Glutamatergic neuron (in vitro differentiated cells): Measurements from ENCODE around the gene SLBP. TPM values are rescaled to one million over a fixed set of nuclear protein-coding genes. Genes with fewer than 3 reads are reported as not detected.

ENCODE experiments used
- DNase-seq: peaks from one replicate; pipeline ENCODE4 v3.0.0; 2022
- H3K27ac Mint-ChIP-seq: one replicate; pipeline ENCODE4 v1.8.0; 2020; ENCODE audit warnings: mild to moderate bottlenecking, mixed read lengths, inconsistent platforms; ENCODE audit not compliant: unreplicated experiment
- H3K27me3 Mint-ChIP-seq: one replicate; pipeline ENCODE4 v1.8.0; 2020; ENCODE audit warnings: mild to moderate bottlenecking, moderate library complexity, mixed read lengths, inconsistent platforms; ENCODE audit not compliant: unreplicated experiment
- H3K36me3 Mint-ChIP-seq: one replicate; pipeline ENCODE4 v1.8.0; 2020; ENCODE audit warnings: mild to moderate bottlenecking, mixed read lengths, inconsistent platforms; ENCODE audit not compliant: unreplicated experiment
- H3K4me1 Mint-ChIP-seq: one replicate; pipeline ENCODE4 v1.8.0; 2020; ENCODE audit warnings: mild to moderate bottlenecking, low read depth, mixed read lengths, inconsistent platforms; ENCODE audit not compliant: unreplicated experiment
- H3K4me3 Mint-ChIP-seq: one replicate; pipeline ENCODE4 v1.8.0; 2020; ENCODE audit warnings: mild to moderate bottlenecking, mixed read lengths, inconsistent platforms; ENCODE audit not compliant: unreplicated experiment
- H3K9me3 Mint-ChIP-seq: one replicate; pipeline ENCODE4 v1.8.0; 2020; ENCODE audit warnings: mild to moderate bottlenecking, moderate library complexity, mixed read lengths, inconsistent platforms; ENCODE audit not compliant: unreplicated experiment
- total RNA-seq: library from RNA; stranded (reverse); fragmentation: NEBNext Ultra II Directional; extraction: Animal tissue kit (Norgen Biotek cat#: 25700); gene quantifications from one replicate; pipeline ENCODE4 v1.2.1, GENCODE V29; 2021; ENCODE audit not compliant: unreplicated experiment
- TF ChIP-seq, protein P1 (sequence below): fragments of 200-600 bp; sonication (generic); IDR thresholded peaks from one replicate; pipeline ENCODE4 v1.5.0; 2021; ENCODE audit not compliant: partially characterized antibody, unreplicated experiment

The SLBP gene
- total RNA-seq, 1 donor from 2014 or later: 25.0 TPM

DNA sequence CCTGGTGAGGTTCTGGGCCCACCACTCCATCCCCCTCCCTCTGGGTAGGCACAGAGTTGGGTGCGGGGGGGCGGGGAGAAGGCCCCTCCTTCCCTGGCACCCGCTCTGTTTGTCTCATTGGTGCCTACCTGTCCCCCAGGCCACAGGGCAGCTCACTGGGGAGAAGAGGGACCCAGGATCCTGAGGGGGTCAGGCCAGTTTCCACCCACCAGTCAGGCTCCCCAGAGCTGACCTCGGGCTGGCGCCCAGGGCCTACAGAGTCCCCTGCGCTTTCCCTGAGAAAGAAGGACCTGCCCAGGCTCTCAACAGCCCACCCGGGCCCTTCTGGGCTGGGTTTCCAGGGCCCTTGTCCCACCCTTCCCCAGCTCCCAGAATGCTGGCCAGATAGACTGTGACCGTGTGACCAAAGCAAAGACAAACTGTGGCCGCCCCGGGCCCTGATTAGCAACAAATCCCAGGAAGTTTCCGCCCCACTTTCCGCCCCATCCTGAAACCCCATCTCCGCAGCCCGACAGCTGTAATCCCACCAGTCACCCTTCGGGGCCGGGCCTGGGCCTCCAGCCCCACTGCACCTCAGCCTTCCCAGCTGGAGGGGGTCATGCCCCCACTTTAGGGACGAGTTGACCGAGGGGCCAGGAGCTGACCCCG is 47.2 kb upstream of the SLBP start:
- H3K9me3 Mint-ChIP-seq: peaks cover 3% of the 10 kb centered on the region
- TF ChIP-seq, protein P1, sequence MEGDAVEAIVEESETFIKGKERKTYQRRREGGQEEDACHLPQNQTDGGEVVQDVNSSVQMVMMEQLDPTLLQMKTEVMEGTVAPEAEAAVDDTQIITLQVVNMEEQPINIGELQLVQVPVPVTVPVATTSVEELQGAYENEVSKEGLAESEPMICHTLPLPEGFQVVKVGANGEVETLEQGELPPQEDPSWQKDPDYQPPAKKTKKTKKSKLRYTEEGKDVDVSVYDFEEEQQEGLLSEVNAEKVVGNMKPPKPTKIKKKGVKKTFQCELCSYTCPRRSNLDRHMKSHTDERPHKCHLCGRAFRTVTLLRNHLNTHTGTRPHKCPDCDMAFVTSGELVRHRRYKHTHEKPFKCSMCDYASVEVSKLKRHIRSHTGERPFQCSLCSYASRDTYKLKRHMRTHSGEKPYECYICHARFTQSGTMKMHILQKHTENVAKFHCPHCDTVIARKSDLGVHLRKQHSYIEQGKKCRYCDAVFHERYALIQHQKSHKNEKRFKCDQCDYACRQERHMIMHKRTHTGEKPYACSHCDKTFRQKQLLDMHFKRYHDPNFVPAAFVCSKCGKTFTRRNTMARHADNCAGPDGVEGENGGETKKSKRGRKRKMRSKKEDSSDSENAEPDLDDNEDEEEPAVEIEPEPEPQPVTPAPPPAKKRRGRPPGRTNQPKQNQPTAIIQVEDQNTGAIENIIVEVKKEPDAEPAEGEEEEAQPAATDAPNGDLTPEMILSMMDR: no peak
- peaks cover 1% of the 10 kb centered on the region for H3K27me3 Mint-ChIP-seq
- no peak overlapping the region for H3K27ac Mint-ChIP-seq
- no peak overlapping the region for H3K4me3 Mint-ChIP-seq
- H3K4me1 Mint-ChIP-seq: no peaks in the 10 kb centered on the region
- H3K36me3 Mint-ChIP-seq: no peaks in the 10 kb centered on the region
- DNase-seq: no peak

DNA sequence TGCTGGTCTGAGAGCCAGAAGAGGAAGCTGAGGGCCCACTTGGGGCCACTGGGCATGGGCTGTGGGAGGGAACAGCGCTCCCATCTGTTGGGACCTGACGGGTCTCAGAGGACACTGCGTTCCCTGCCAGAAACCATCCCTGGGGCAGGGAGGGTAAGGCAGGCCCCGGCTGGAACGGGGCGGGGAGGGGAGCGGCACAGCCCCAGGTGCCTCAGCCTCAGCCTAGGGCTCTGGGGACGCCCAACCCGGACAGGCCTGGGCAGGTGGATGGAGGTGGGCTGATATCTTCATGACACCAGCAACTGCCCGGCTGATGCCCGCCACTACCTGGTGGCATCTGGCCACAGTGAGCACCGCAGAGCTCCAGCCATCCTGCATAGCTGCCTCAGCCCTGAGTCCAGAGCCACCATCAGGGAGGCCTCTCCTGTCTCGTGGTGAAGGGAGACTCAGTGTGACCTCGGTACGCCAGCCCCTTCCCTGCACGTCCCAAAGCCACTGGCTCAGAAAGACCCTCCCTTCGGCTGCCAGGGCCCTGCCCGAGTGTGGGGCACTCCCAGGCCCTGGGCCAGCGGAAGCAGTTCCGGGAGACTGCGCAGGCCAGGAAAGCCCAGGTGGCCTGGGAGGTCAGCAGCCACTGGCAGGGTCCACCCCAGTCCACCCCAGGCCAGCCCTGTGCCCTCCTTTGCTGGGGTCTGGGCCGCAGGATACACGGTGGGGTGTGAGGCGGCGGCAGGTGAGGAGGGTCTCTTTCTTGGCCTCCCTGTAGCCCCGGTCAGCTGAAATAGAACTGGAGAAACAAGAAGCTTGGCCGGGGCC is 46.4 kb upstream of the SLBP start:
- TF ChIP-seq, protein P1: no peak
- DNase-seq: no peak
- Mint-ChIP-seq H3K9me3 (peaks cover 2% of the 10 kb centered on the region), H3K27me3 (peaks cover 1% of the 10 kb centered on the region), H3K4me1 (no peaks in the 10 kb centered on the region), H3K36me3 (no peaks in the 10 kb centered on the region), H3K4me3 (no peak overlapping the region), H3K27ac (no peak overlapping the region)

DNA sequence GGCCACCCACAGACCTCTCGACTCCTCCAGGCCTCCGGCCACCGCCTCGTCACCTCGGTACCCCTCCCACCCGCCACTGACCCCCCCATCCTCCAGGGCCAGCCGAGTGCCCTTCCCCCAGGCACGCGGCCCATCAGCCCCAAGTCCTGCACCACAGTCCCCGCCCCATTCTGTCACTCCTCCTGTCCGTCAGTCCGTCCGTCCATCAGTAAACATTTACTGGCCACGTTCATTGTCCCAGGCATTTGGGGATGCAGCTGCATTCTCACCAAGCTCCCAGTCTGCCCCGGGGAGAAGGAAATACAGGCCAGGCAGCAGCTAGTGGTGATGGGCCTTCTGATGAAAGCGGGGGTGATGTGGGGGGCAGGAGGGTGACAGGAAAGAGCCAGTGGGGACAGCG is 45.7 kb upstream of the SLBP start:
- TF ChIP-seq, protein P1: no peak
- Mint-ChIP-seq H3K27me3 (peaks cover 1% of the 10 kb centered on the region), H3K27ac (no peak overlapping the region), H3K36me3 (no peaks in the 10 kb centered on the region), H3K4me1 (no peaks in the 10 kb centered on the region), H3K4me3 (no peak overlapping the region), H3K9me3 (peaks cover 2% of the 10 kb centered on the region)
- no peak for DNase-seq

DNA sequence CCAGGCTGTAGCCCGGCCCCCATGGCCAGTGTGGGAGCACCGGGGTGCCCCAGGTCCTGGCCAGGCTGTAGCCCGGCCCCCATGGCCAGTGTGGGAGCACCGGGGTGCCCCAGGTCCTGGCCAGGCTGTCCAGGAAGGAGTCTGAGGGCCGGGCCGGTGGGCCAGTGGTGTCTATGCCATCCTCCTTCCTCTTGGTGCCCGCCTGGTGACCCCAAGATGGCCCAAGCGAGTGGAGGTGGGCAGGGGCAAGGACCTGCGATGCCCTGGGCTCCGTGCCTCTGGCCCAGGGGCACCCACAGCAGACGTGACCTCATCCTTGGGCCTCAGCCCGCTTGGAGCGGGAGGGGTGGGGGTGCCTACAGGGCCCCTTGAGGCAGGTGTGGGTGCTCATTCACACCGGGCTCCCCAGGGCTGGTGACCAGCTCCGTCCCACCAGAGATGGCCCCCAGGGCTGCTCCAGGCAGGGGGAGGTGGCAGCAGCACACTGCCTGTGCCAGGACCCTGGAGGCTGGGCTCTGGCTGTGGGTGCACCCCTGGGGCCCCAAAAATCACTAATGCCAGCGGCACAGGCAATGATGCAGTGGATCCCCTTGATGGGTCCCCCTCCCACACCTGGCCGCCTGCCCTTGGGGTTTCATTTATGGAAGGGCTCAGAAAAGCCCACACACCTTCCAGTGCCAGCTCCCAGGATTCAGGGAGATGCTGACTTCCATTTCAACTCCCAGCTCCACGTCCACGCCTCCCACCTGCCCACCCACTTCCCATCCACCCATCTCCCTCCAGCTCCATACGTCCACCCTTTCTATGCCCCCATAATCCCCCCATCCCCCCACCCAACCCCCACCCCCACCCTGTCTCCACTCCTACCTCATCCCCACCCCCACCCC is 45.0 kb upstream of the SLBP start:
- H3K9me3 Mint-ChIP-seq: peaks cover 2% of the 10 kb centered on the region
- H3K36me3 Mint-ChIP-seq: no peaks in the 10 kb centered on the region
- DNase-seq: no peak
- no peak overlapping the region for H3K4me3 Mint-ChIP-seq
- H3K27me3 Mint-ChIP-seq: peaks cover 1% of the 10 kb centered on the region
- no peaks in the 10 kb centered on the region for H3K4me1 Mint-ChIP-seq
- TF ChIP-seq, protein P1: no peak
- no peak overlapping the region for H3K27ac Mint-ChIP-seq
